Measurements from ENCODE around the gene KCNK18. TPM values are rescaled to one million over a fixed set of nuclear protein-coding genes. Genes with fewer than 3 reads are reported as not detected.

The KCNK18 gene
- total and polyA plus RNA-seq, 2 of the 8 experiments (the other 6 are each of a cell fraction or from before 2014, with no cell fraction given) = not detected

- no peak overlapping the region for H3K23ac ChIP-seq (ENCODE audit: insufficient read length)
- H2BK12ac ChIP-seq (ENCODE audit: low read depth, low read length) = no peak overlapping the region
- no peak overlapping the region for H2BK20ac ChIP-seq (ENCODE audit: low read length)
- H2BK15ac ChIP-seq (ENCODE audit: low read length) = no peak overlapping the region
- no peak overlapping the region for H4K91ac ChIP-seq (replicated peaks; ENCODE audit: insufficient read length, low read length)
- ChIA-PET POLR2A (ENCODE audit: partially characterized antibody) (interaction anchor here (1.6 to 2.8 kb wide), 2 partner anchors 24 to 28 kb away, joined by 4 to 9 read pairs; partner anchors contain the start of gene VAX1), CTCF (ENCODE audit: partially characterized antibody) (interaction anchor here (0.6 to 15.5 kb wide), 8 partner anchors 9 to 365 kb away, joined by 3 to 531 read pairs (median 4); partner anchors contain the start of gene VAX1)
- no peak overlapping the region for H3K4ac ChIP-seq (replicated peaks; ENCODE audit: insufficient read length, low read depth, low read length)
- H3K14ac ChIP-seq (ENCODE audit: insufficient read length) = no peak overlapping the region
- no peak overlapping the region for H3K27ac ChIP-seq (ENCODE audit: low read depth, low read length)
- no peaks in the 10 kb centered on the region for H3K9me3 ChIP-seq (ENCODE audit: insufficient read depth in 2 of 2, low read depth in 1 of 2, low read length in 1 of 2)
- no peak overlapping the region for H3K56ac ChIP-seq (replicated peaks; ENCODE audit: insufficient read length, low read depth, low read length)
- no peak overlapping the region for H2AFZ ChIP-seq (ENCODE audit: low read length)
- no peaks in the 10 kb centered on the region for H3K79me1 ChIP-seq (ENCODE audit: low read depth, low read length)
- peaks cover 15 to 20% of the 10 kb centered on the region in 2 experiments for H4K20me1 ChIP-seq (replicated peaks in 1 of 2; ENCODE audit: control insufficient read depth in 1 of 2, insufficient read depth in 2 of 2, low read length in 2 of 2)
- H4K5ac ChIP-seq (ENCODE audit: insufficient read length, low read depth, low read length) = no peak overlapping the region
- H3K4me3 ChIP-seq (ENCODE audit: extremely low read depth in 1 of 4, insufficient read depth in 2 of 4, low read depth in 3 of 4, low read length in 4 of 4) = peak overlapping the region in 2 of 4 experiments; percentile 19 to 58; a peak in 5 of 8 replicates
- H2BK5ac ChIP-seq (ENCODE audit: low read depth, low read length) = no peak overlapping the region
- DNase-seq (ENCODE audit: low read depth in 1 of 2, low spot score in 2 of 2) (no peak), FAIRE-seq (no peak)
- H3K36me3 ChIP-seq (ENCODE audit: control insufficient read depth in 2 of 4, insufficient read depth in 4 of 4, low read length in 3 of 4) = 0 out of 8 replicates have a peak, but pooled peaks cover 0 to 3% (median 0%) of the 10 kb centered on the region in 4 experiments
- peak overlapping the region; percentile 62; the same call in 1 of the 2 replicates for H3K18ac ChIP-seq (ENCODE audit: extremely low read depth, low read length)
- WGBS, 2 experiments (ENCODE audit: extremely low coverage in 1 of 2, insufficient coverage in 1 of 2, insufficient read length in 1 of 2, insufficient replicate concordance in 2 of 2, low coverage in 1 of 2, low lambda C conversion rate in 2 of 2, missing lambda C conversion rate in 1 of 2) = 6% methylated on average over 14 of the region's 39 CpGs; no CpG with 5 or more reads in 1 of the 2 experiments
- H3K27me3 ChIP-seq (replicated peaks in 1 of 4; ENCODE audit: control insufficient read depth in 3 of 4, extremely low read depth in 1 of 4, insufficient read depth in 3 of 4, low read length in 3 of 4) = peaks cover 79 to 97% (median 92%) of the 10 kb centered on the region in 4 experiments
- H3K4me2 ChIP-seq (ENCODE audit: insufficient read depth in 1 of 2, low read depth in 2 of 2, low read length in 2 of 2) = peak overlapping the region; percentile 46 to 78
- peaks cover 10 to 28% (median 11%) of the 10 kb centered on the region in 4 experiments for H3K4me1 ChIP-seq (replicated peaks in 1 of 4; ENCODE audit: control insufficient read depth in 3 of 4, insufficient read depth in 4 of 4, low read length in 3 of 4)
- H4K8ac ChIP-seq (ENCODE audit: extremely low read depth, insufficient read depth, low read length) = no peak overlapping the region
- no peaks in the 10 kb centered on the region for H3K79me2 ChIP-seq (ENCODE audit: control insufficient read depth in 1 of 2, insufficient read depth in 2 of 2, low read length in 2 of 2)
- TF ChIP-seq TCF12 (IDR thresholded peaks at IDR 0.05; ENCODE audit: low read depth, low read length) (0 out of 2 replicates have a peak, but pooled peaks have one; percentile 23), E2F6 (IDR thresholded peaks at IDR 0.05) (no peak), RNF2 (IDR thresholded peaks at IDR 0.05; ENCODE audit: borderline replicate concordance, low read depth, low read length, missing control alignments, poor library complexity, severe bottlenecking) (peak; percentile 92), USF2 (IDR thresholded peaks at IDR 0.05; ENCODE audit: low read length) (no peak), EZH2 (IDR thresholded peaks at IDR 0.05; ENCODE audit: low read depth, low read length, severe bottlenecking) (peak; percentile 66), EGR1 (IDR thresholded peaks at IDR 0.05; ENCODE audit: borderline replicate concordance, low read depth, low read length) (peak; percentile 64; the same call in 1 of the 2 replicates), RAD21 (IDR thresholded peaks at IDR 0.05 in 1 of 2, conservative IDR thresholded peaks at IDR 0.05 in 1 of 2; ENCODE audit: low read depth in 2 of 2, low read length in 2 of 2) (no peak)
- H3K9ac ChIP-seq (replicated peaks in 1 of 4; ENCODE audit: extremely low read depth in 1 of 4, low read depth in 3 of 4, low read length in 3 of 4) = no peak overlapping the region
- no peak overlapping the region for H2BK120ac ChIP-seq (replicated peaks; ENCODE audit: low read depth, low read length)
- no peak overlapping the region for H2AK5ac ChIP-seq (ENCODE audit: low read depth, low read length)
- peaks cover 2% of the 10 kb centered on the region; the same call in 1 of the 2 replicates for H3K23me2 ChIP-seq (ENCODE audit: low read depth, low read length)
Observed at GRCh38 chr10:117162093-117163060, 34.9 kb upstream of the KCNK18 start.

All from H1 (cell line).